Kidney (tissue), 22 donors: ENCODE results near the gene MAP3K6. TPM values are rescaled to one million over a fixed set of nuclear protein-coding genes. Genes with fewer than 3 reads are reported as not detected.

ENCODE experiments used
- DNase-seq, 5 donors: peaks; one replicate each; pipeline ENCODE4 v3.0.0-alpha.2; 2013 to 2020
- FAIRE-seq: peaks from 2 replicates; lab custom pipeline; 2012; peaks lifted over from hg19 to GRCh38; lab: Jason Lieb, UNC
- H3K27ac ChIP-seq, 2 donors: one replicate each; pipeline ENCODE4 v1.7.0; 2013; ENCODE audit warnings: low read depth in 2 of 2, low read length in 2 of 2, inconsistent platforms in 1 of 2
- H3K27me3 ChIP-seq: one replicate; pipeline ENCODE4 v1.7.1; 2013; ENCODE audit warnings: low read length, inconsistent platforms; ENCODE audit not compliant: control insufficient read depth, insufficient read depth
- H3K36me3 ChIP-seq, 3 donors: one replicate each; pipeline versions ENCODE4 v1.7.0 to v1.7.1; 2013; ENCODE audit warnings: low read length in 3 of 3, control low read depth in 1 of 3, inconsistent platforms in 1 of 3; ENCODE audit not compliant: insufficient read depth in 3 of 3, control insufficient read depth in 2 of 3
- H3K4me1 ChIP-seq, 3 donors: one replicate each; pipeline versions ENCODE4 v1.7.0 to v1.7.1; 2013; ENCODE audit warnings: low read length in 3 of 3, inconsistent platforms in 1 of 3, low read depth in 1 of 3; ENCODE audit not compliant: control insufficient read depth in 2 of 3, insufficient read depth in 2 of 3
- H3K4me3 ChIP-seq, 3 donors: one replicate each; pipeline versions ENCODE4 v1.7.0 to v1.8.1; 2013; ENCODE audit warnings: low read length in 3 of 3, control low read depth in 1 of 3, inconsistent platforms in 1 of 3
- H3K9ac ChIP-seq, 3 donors: one replicate each; pipeline versions ENCODE4 v1.7.0 to v1.7.1; 2013; ENCODE audit warnings: low read length in 3 of 3, control low read depth in 1 of 3, inconsistent platforms in 1 of 3
- H3K9me3 ChIP-seq, 3 donors: one replicate each; pipeline versions ENCODE4 v1.7.0 to v1.7.1; 2013; ENCODE audit warnings: low read length in 3 of 3, control low read depth in 1 of 3, inconsistent platforms in 1 of 3; ENCODE audit not compliant: control insufficient read depth in 2 of 3, insufficient read depth in 1 of 3
- intact Hi-C: fragments of 100-400 bp; cut with DNase I; formaldehyde crosslinking; loops from one replicate; pipeline ENCODE4 v1.11.1; 2022
- long read RNA-seq, 10 donors: library from polyadenylated mRNA in 1 of 10; unstranded in 1 of 10; transcript quantifications; one replicate each; pipeline ENCODE4 v2.0.0 and lab custom pipeline, GENCODE V29; 2021 to 2026
- polyA plus RNA-seq: library from polyadenylated mRNA; stranded (reverse); fragments of 350-450 nt; fragmentation: Illumina TruSeq; extraction: RNeasy Lipid Tissue Mini Kit (QIAGEN cat#74804); gene quantifications from one replicate; pipeline ENCODE4 v1.2.3, GENCODE V29; 2014; ENCODE audit warnings: low read depth, low replicate concordance; ENCODE audit not compliant: insufficient read depth
- total RNA-seq: library from RNA; stranded (reverse); fragmentation: NEBNext Ultra II Directional; extraction: Animal tissue kit (Norgen Biotek cat#: 25700); gene quantifications from one replicate; pipeline ENCODE4 v1.2.1, GENCODE V29; 2021
- TF ChIP-seq, protein P1 (sequence below): IDR thresholded peaks from 3 replicates; pipeline ENCODE4 v1.5.1; 2012; ENCODE audit warnings: mild to moderate bottlenecking, moderate library complexity, borderline replicate concordance; ENCODE audit not compliant: insufficient read depth; ENCODE audit errors: extremely low read depth
- donor health status: control.
- donor health status: control.
- donor health status: control.
- donor health status: control.
- donor health status: control.
- donor health status: DM: yes; HTN: yes; CAD: no.
- donor health status: Normal renal cell carcinoma (clear cell type).

The MAP3K6 gene, protein sequence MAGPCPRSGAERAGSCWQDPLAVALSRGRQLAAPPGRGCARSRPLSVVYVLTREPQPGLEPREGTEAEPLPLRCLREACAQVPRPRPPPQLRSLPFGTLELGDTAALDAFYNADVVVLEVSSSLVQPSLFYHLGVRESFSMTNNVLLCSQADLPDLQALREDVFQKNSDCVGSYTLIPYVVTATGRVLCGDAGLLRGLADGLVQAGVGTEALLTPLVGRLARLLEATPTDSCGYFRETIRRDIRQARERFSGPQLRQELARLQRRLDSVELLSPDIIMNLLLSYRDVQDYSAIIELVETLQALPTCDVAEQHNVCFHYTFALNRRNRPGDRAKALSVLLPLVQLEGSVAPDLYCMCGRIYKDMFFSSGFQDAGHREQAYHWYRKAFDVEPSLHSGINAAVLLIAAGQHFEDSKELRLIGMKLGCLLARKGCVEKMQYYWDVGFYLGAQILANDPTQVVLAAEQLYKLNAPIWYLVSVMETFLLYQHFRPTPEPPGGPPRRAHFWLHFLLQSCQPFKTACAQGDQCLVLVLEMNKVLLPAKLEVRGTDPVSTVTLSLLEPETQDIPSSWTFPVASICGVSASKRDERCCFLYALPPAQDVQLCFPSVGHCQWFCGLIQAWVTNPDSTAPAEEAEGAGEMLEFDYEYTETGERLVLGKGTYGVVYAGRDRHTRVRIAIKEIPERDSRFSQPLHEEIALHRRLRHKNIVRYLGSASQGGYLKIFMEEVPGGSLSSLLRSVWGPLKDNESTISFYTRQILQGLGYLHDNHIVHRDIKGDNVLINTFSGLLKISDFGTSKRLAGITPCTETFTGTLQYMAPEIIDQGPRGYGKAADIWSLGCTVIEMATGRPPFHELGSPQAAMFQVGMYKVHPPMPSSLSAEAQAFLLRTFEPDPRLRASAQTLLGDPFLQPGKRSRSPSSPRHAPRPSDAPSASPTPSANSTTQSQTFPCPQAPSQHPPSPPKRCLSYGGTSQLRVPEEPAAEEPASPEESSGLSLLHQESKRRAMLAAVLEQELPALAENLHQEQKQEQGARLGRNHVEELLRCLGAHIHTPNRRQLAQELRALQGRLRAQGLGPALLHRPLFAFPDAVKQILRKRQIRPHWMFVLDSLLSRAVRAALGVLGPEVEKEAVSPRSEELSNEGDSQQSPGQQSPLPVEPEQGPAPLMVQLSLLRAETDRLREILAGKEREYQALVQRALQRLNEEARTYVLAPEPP (N-terminal part only)
- 86.7 TPM for total RNA-seq
- polyA plus RNA-seq: 59.7 TPM
- long read RNA-seq, donor 1, partial matches to known transcripts: 0 of 1 reads
- long read RNA-seq, donor 1, other reads (novel, unspliced or antisense): 0 of 1 reads
- long read RNA-seq, donor 2: 0 reads
- long read RNA-seq, donor 3: 0 reads
- long read RNA-seq, donor 4: 0 reads
- long read RNA-seq, donor 5: 0 reads
- long read RNA-seq, donor 6: 0 reads
- long read RNA-seq, donor 7, full-length matches to known transcripts: 22 of 69 reads
- long read RNA-seq, donor 7, partial matches to known transcripts: 36 of 69 reads
- long read RNA-seq, donor 7, other reads (novel, unspliced or antisense): 11 of 69 reads
- long read RNA-seq, donor 8: 0 reads
- long read RNA-seq, donor 9: 0 reads
- long read RNA-seq, donor 10, partial matches to known transcripts: 0 of 2 reads
- long read RNA-seq, donor 10, other reads (novel, unspliced or antisense): 0 of 2 reads

DNA sequence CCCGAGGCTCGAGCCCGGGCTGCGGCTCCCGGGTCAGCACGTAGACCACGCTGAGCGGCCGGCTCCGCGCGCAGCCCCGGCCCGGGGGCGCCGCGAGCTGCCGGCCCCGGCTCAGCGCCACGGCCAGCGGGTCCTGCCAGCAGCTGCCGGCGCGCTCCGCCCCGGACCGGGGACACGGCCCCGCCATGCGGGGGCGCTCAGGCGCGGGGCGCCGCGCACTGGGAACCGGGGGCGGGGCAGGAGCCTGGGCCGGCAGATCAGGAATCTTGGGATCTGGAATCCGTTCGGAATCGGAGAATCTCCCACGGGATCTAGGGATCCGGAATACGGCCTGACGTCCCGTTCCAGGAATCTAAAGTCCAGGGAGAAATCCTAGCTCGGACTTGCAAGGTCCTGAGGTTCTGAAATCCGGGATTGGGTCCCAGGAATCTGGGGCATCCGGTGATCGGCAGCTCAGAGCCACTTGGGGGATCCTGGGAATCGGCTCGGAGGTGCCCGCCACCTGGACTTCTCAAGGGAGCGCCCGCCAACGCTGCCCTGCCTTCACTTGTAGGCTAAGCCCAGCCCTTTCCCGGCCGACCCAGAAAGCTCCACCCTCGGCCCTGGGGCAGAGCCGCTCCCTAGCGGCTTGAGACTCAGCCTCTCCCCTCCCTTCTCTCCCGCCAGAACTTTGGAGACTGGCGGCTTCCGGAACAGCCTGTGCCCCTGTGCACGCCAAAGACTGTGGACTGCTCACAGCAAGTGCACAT is at the start of gene MAP3K6:
Gene MAP3K6, minus strand, starts transcription at position 551 of the 749 bp plus-strand sequence. Its CDS starts 364 bp downstream, at position 187.
- Histone ChIP-seq H3K9me3 (no peaks in the 10 kb centered on the region), H3K4me3 (peak within 1 kb of the TSS; percentile 40 to 79 (median 65)), H3K27me3 (no peaks in the 10 kb centered on the region), H3K27ac (peak within 1 kb of the TSS; percentile 95 to 97), H3K36me3 (peaks cover 0 to 20% (median 7%) of the 10 kb centered on the region in 3 donors), H3K4me1 (peaks cover 0 to 19% (median 14%) of the 10 kb centered on the region in 3 donors), H3K9ac (peak within 1 kb of the TSS in 2 of 3 donors; percentile 52 to 89)
- intact Hi-C loops: no loop called here
- TF ChIP-seq, protein P1, sequence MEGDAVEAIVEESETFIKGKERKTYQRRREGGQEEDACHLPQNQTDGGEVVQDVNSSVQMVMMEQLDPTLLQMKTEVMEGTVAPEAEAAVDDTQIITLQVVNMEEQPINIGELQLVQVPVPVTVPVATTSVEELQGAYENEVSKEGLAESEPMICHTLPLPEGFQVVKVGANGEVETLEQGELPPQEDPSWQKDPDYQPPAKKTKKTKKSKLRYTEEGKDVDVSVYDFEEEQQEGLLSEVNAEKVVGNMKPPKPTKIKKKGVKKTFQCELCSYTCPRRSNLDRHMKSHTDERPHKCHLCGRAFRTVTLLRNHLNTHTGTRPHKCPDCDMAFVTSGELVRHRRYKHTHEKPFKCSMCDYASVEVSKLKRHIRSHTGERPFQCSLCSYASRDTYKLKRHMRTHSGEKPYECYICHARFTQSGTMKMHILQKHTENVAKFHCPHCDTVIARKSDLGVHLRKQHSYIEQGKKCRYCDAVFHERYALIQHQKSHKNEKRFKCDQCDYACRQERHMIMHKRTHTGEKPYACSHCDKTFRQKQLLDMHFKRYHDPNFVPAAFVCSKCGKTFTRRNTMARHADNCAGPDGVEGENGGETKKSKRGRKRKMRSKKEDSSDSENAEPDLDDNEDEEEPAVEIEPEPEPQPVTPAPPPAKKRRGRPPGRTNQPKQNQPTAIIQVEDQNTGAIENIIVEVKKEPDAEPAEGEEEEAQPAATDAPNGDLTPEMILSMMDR: peak; percentile 23
- DNase-seq (peak; percentile 84 to 98 (median 89)), FAIRE-seq (no peak)

DNA sequence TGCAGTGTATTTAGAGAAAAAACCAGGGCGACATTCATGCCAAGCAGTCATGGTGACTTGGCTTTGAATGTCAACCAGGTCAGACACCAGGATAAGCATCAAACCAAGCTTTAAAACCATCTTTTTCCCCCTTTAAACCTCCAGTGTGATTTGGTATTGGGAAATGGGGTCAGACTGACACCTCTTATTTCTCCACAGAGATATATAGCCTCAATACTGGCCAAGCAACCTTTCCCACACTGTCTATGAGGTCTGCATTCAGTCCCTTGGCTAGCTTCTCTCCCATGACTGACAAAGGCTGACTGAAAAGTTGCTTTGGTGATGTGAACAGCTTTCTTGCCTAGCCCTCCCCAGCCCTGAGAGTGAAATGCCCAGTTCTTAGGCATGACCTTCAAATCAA is 47.3 kb upstream of the MAP3K6 start:
- Histone ChIP-seq H3K27ac (no peak overlapping the region), H3K4me3 (no peak overlapping the region)

More for the DNA sequence above, 47.3 kb upstream of the MAP3K6 start:
- no peaks in the 10 kb centered on the region for H3K27me3 ChIP-seq
- H3K4me1 ChIP-seq: peaks cover 3 to 13% (median 12%) of the 10 kb centered on the region in 3 donors
- peaks cover 22 to 66% (median 59%) of the 10 kb centered on the region in 3 donors for H3K36me3 ChIP-seq
- intact Hi-C loops: loop anchor here (10.0 kb wide), 1 partner anchor 201 kb away; no protein-coding TSS in a partner anchor
- TF ChIP-seq, protein P1: no peak
- no peaks in the 10 kb centered on the region for H3K9me3 ChIP-seq
- H3K9ac ChIP-seq: no peak overlapping the region
- FAIRE-seq (no peak), DNase-seq (no peak)
